ENCODE measurements around the gene WDR31.

WDR31 gene

GRCh38 chr9:113302792-113303418 is 37.2 kb downstream of the WDR31 start, which contains the start of gene RNF183:
RNF183 (minus strand) TSS chr9:113303376; CDS start chr9:113298184, 5,192 bp downstream.
- Histone ChIP-seq H3K27ac (ENCODE audit: poor library complexity, severe bottlenecking) (no peak within 1 kb of the TSS), H3K9me3 (ENCODE audit: severe bottlenecking) (no peaks in the 10 kb centered on the region), H3K36me3 (ENCODE audit: low read depth) (no peaks in the 10 kb centered on the region), H3K4me1 (ENCODE audit: insufficient read depth, poor library complexity, severe bottlenecking) (no peaks in the 10 kb centered on the region), H3K27me3 (ENCODE audit: insufficient read depth, poor library complexity, severe bottlenecking) (no peaks in the 10 kb centered on the region), H3K4me3 (ENCODE audit: severe bottlenecking) (no peak within 1 kb of the TSS)
- ATAC-seq (ENCODE audit: low read depth) (no peak), DNase-seq (ENCODE audit: low spot score) (no peak)
- TF ChIP-seq CTCF (IDR thresholded peaks at IDR 0.05; ENCODE audit: poor library complexity, severe bottlenecking) = no peak

- Histone ChIP-seq H3K27me3 (ENCODE audit: insufficient read depth, poor library complexity, severe bottlenecking) (no peaks in the 10 kb centered on the region), H3K36me3 (ENCODE audit: low read depth) (no peaks in the 10 kb centered on the region), H3K27ac (ENCODE audit: poor library complexity, severe bottlenecking) (no peak overlapping the region), H3K4me1 (ENCODE audit: insufficient read depth, poor library complexity, severe bottlenecking) (no peaks in the 10 kb centered on the region), H3K4me3 (ENCODE audit: severe bottlenecking) (no peak overlapping the region), H3K9me3 (ENCODE audit: severe bottlenecking) (no peaks in the 10 kb centered on the region)
- no peak for TF ChIP-seq CTCF (IDR thresholded peaks at IDR 0.05; ENCODE audit: poor library complexity, severe bottlenecking)
- ATAC-seq (ENCODE audit: low read depth) (no peak), DNase-seq (ENCODE audit: low spot score) (no peak)
These were observed 38.5 kb downstream of the WDR31 start for GRCh38 chr9:113301548-113301947.

GRCh38 chr9:113299800-113300292 is 40.2 kb downstream of the WDR31 start:
- TF ChIP-seq CTCF (IDR thresholded peaks at IDR 0.05; ENCODE audit: poor library complexity, severe bottlenecking) = no peak
- ATAC-seq (ENCODE audit: low read depth) (no peak), DNase-seq (ENCODE audit: low spot score) (no peak)
- Histone ChIP-seq H3K4me1 (ENCODE audit: insufficient read depth, poor library complexity, severe bottlenecking) (no peaks in the 10 kb centered on the region), H3K27me3 (ENCODE audit: insufficient read depth, poor library complexity, severe bottlenecking) (no peaks in the 10 kb centered on the region), H3K27ac (ENCODE audit: poor library complexity, severe bottlenecking) (no peak overlapping the region), H3K4me3 (ENCODE audit: severe bottlenecking) (no peak overlapping the region), H3K9me3 (ENCODE audit: severe bottlenecking) (no peaks in the 10 kb centered on the region), H3K36me3 (ENCODE audit: low read depth) (no peaks in the 10 kb centered on the region)

- no peaks in the 10 kb centered on the region for H3K4me1 ChIP-seq (ENCODE audit: insufficient read depth, poor library complexity, severe bottlenecking)
- no peaks in the 10 kb centered on the region for H3K27me3 ChIP-seq (ENCODE audit: insufficient read depth, poor library complexity, severe bottlenecking)
- ATAC-seq (ENCODE audit: low read depth) (no peak), DNase-seq (ENCODE audit: low spot score) (no peak)
- no peak overlapping the region for H3K27ac ChIP-seq (ENCODE audit: poor library complexity, severe bottlenecking)
- no peak overlapping the region for H3K4me3 ChIP-seq (ENCODE audit: severe bottlenecking)
- H3K9me3 ChIP-seq (ENCODE audit: severe bottlenecking) = no peaks in the 10 kb centered on the region
- no peaks in the 10 kb centered on the region for H3K36me3 ChIP-seq (ENCODE audit: low read depth)
- TF ChIP-seq CTCF (IDR thresholded peaks at IDR 0.05; ENCODE audit: poor library complexity, severe bottlenecking) = no peak
These were observed 40.9 kb downstream of the WDR31 start for GRCh38 chr9:113298924-113299770.

Measured in RWPE2 (cell line).